Activated T-cell treated with anti-CD3 and anti-CD28 coated beads for 1 hour (primary cell): ENCODE measurements around the gene THBS2.
"Not testable (repeated sequence)": the region's sequence is repeated elsewhere in the genome, so short reads cannot be mapped to it uniquely, and the experiment has no call there.

ENCODE experiments used
- DNase-seq: peaks from one replicate; pipeline ENCODE4 v3.0.0-alpha.2; 2020; ENCODE audit warnings: low read depth

The THBS2 gene

GRCh38 chr6:169230946-169231789 is 22.5 kb downstream of the THBS2 start:
- DNase-seq = no peak

GRCh38 chr6:169230322-169230665 is 23.4 kb downstream of the THBS2 start:
- DNase-seq = no peak

GRCh38 chr6:169229615-169230321 is 23.9 kb downstream of the THBS2 start:
- DNase-seq = no peak

GRCh38 chr6:169227116-169227515 is 26.5 kb downstream of the THBS2 start:
- no peak for DNase-seq

- DNase-seq = no peak
Observed at GRCh38 chr6:169225887-169226286, 27.8 kb downstream of the THBS2 start.

- no peak for DNase-seq
Observed at GRCh38 chr6:169225131-169225576, 28.5 kb downstream of the THBS2 start.

- no peak for DNase-seq
Observed at GRCh38 chr6:169224716-169225115, 28.9 kb downstream of the THBS2 start.

GRCh38 chr6:169224185-169224695 is 29.4 kb downstream of the THBS2 start:
- DNase-seq = no peak

GRCh38 chr6:169223006-169223405 is 30.6 kb downstream of the THBS2 start:
- no peak for DNase-seq

GRCh38 chr6:169222126-169222525 is 31.5 kb downstream of the THBS2 start:
- DNase-seq = no peak

- DNase-seq = no peak
Observed at GRCh38 chr6:169221264-169221663, 32.4 kb downstream of the THBS2 start.

- DNase-seq = no peak
Observed at GRCh38 chr6:169220068-169220964, 33.3 kb downstream of the THBS2 start.

GRCh38 chr6:169217972-169218371 is 35.7 kb downstream of the THBS2 start:
- no peak for DNase-seq

- no peak for DNase-seq
Observed at GRCh38 chr6:169216830-169217229, 36.8 kb downstream of the THBS2 start.

GRCh38 chr6:169215201-169215681 is 38.4 kb downstream of the THBS2 start:
- DNase-seq = no peak

- not testable (repeated sequence) for DNase-seq
Observed at GRCh38 chr6:169214789-169215188, 38.9 kb downstream of the THBS2 start.

- DNase-seq = no peak
Observed at GRCh38 chr6:169213814-169214520, 39.7 kb downstream of the THBS2 start.

GRCh38 chr6:169212897-169213813 is 40.5 kb downstream of the THBS2 start:
- peak; percentile 78 for DNase-seq

- no peak for DNase-seq
Observed at GRCh38 chr6:169212436-169212835, 41.2 kb downstream of the THBS2 start.

GRCh38 chr6:169211881-169212280 is 41.8 kb downstream of the THBS2 start:
- no peak for DNase-seq
